ENCODE measurements around the gene ADAMTS9. TPM values are rescaled to one million over a fixed set of nuclear protein-coding genes. Genes with fewer than 3 reads are reported as not detected.

ADAMTS9 gene
- total RNA-seq, 1 experiment from 2014 or later = 0.46 TPM

DNA sequence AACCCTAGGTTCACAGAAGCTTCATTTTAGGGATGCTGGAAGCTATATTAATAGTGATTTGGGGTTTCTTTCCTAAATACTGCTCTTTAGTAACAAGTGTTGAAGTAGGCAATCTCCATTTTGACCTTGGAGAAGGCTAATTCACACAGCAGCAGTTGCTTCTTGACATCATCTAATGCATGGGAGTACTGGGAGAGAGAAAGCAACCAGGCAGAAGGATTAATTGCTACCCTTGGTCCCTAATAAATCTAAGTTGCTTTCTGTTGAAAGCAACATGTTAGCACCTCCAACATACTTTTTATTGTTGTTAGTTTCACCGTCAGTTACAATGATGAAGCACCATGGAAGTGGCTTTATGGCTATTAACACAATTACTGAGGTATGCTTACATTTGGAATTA, 96.2 kb downstream of the ADAMTS9 start:
- H3K4me2 ChIP-seq (ENCODE audit: insufficient read depth, insufficient read length, low read length) = no peak overlapping the region
- no peak overlapping the region for H3K27ac ChIP-seq (ENCODE audit: insufficient read length, low read depth, low read length)
- no peak overlapping the region for H3K9ac ChIP-seq (ENCODE audit: extremely low read depth, insufficient read length, low read length)
- no peak overlapping the region for H3K4me3 Mint-ChIP-seq
- no peaks in the 10 kb centered on the region for H3K9me3 ChIP-seq (ENCODE audit: control insufficient read depth, low read depth, low read length)
- H3K27ac Mint-ChIP-seq = no peak overlapping the region
- no peak overlapping the region for H3K23ac ChIP-seq (ENCODE audit: insufficient read length, low read depth, low read length)
- H3K27me3 ChIP-seq (ENCODE audit: insufficient read depth, low read length) = no peaks in the 10 kb centered on the region
- H3K79me1 ChIP-seq (ENCODE audit: insufficient read depth, low read depth, low read length, poor library complexity, severe bottlenecking) = no peaks in the 10 kb centered on the region
- no peak overlapping the region for H3K18ac ChIP-seq (ENCODE audit: insufficient read length, low read depth, low read length)
- no peak overlapping the region for H3K14ac ChIP-seq (ENCODE audit: insufficient read depth, low read length)
- peaks cover 15 to 20% of the 10 kb centered on the region in 2 experiments for H3K4me1 Mint-ChIP-seq
- H4K8ac ChIP-seq (replicated peaks; ENCODE audit: insufficient read length, low read depth, low read length) = no peak overlapping the region
- no peak overlapping the region for H4K91ac ChIP-seq (ENCODE audit: insufficient read length, low read depth, low read length)
- peaks cover 11% of the 10 kb centered on the region for H3K4me1 ChIP-seq (ENCODE audit: insufficient read depth, low read length)
- no peak overlapping the region for H3K56ac ChIP-seq (ENCODE audit: insufficient read length, low read depth, low read length)
- H2BK12ac ChIP-seq (ENCODE audit: insufficient read length, low read depth, low read length) = no peak overlapping the region
- H3K4ac ChIP-seq (ENCODE audit: low read depth, low read length) = no peak overlapping the region
- H2AFZ ChIP-seq (ENCODE audit: low read length) = no peak overlapping the region
- DNase-seq = no peak
- no peak overlapping the region for H2AK5ac ChIP-seq (ENCODE audit: insufficient read length, low read length)
- no peaks in the 10 kb centered on the region for H3K79me2 ChIP-seq (ENCODE audit: insufficient read depth, low read length)
- H4K20me1 ChIP-seq (ENCODE audit: control insufficient read depth, insufficient read depth, insufficient read length) = no peaks in the 10 kb centered on the region
- no peaks in the 10 kb centered on the region; the same call in 1 of the 2 replicates for H3K27me3 Mint-ChIP-seq (ENCODE audit: low read depth)
- WGBS (ENCODE audit: extremely low coverage, insufficient read length, low lambda C conversion rate) = no CpG with 5 or more reads among the region's 1 CpG
- H3K23me2 ChIP-seq (ENCODE audit: insufficient read length, low read depth, low read length, poor library complexity, severe bottlenecking) = no peaks in the 10 kb centered on the region
- no peak overlapping the region for H2BK20ac ChIP-seq (ENCODE audit: low read depth, low read length, poor library complexity, severe bottlenecking)
- no peak overlapping the region for H4K5ac ChIP-seq (ENCODE audit: insufficient read length, low read depth, low read length)
- H2BK5ac ChIP-seq (ENCODE audit: insufficient read length, low read length) = no peak overlapping the region
- TF ChIP-seq, protein P1, sequence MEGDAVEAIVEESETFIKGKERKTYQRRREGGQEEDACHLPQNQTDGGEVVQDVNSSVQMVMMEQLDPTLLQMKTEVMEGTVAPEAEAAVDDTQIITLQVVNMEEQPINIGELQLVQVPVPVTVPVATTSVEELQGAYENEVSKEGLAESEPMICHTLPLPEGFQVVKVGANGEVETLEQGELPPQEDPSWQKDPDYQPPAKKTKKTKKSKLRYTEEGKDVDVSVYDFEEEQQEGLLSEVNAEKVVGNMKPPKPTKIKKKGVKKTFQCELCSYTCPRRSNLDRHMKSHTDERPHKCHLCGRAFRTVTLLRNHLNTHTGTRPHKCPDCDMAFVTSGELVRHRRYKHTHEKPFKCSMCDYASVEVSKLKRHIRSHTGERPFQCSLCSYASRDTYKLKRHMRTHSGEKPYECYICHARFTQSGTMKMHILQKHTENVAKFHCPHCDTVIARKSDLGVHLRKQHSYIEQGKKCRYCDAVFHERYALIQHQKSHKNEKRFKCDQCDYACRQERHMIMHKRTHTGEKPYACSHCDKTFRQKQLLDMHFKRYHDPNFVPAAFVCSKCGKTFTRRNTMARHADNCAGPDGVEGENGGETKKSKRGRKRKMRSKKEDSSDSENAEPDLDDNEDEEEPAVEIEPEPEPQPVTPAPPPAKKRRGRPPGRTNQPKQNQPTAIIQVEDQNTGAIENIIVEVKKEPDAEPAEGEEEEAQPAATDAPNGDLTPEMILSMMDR (conservative IDR thresholded peaks at IDR 0.05) = no peak
- no peak overlapping the region for H2BK15ac ChIP-seq (ENCODE audit: low read depth, low read length)
- H3T11ph ChIP-seq (ENCODE audit: low read length) = no peak overlapping the region
- no peaks in the 10 kb centered on the region for H3K9me3 Mint-ChIP-seq
- no peak overlapping the region for H2BK120ac ChIP-seq (ENCODE audit: low read depth, low read length, poor library complexity, severe bottlenecking)
- H3K36me3 Mint-ChIP-seq (ENCODE audit: insufficient read depth in 1 of 3, low read depth in 3 of 3) = no peaks in the 10 kb centered on the region; a peak in 1 of 7 replicates
